GM13976 (cell line): ENCODE measurements around the gene PFN1.

Experiments
- DNase-seq: peaks from one replicate; pipeline ENCODE4 v3.0.0; 2012; ENCODE audit warnings: low spot score
- CTCF ChIP-seq: IDR thresholded peaks from 2 replicates; pipeline ENCODE4 v1.5.1; 2012; ENCODE audit warnings: borderline replicate concordance, mild to moderate bottlenecking; ENCODE audit not compliant: insufficient read depth; ENCODE audit errors: extremely low read depth, missing control alignments, control extremely low read depth
- in situ Hi-C: fragments of 300-500 bp; cut with MboI; formaldehyde crosslinking; loops from one replicate; pipeline ENCODE4 v1.12.0; 2022; ENCODE audit warnings: low sequenced_read_pairs, mixed read lengths, inconsistent platforms; ENCODE audit not compliant: unreplicated experiment

The PFN1 gene

GRCh38 chr17:4950746-4951204 lies 2.4 kb upstream of the PFN1 start, which contains the start of gene ENO3:
Gene ENO3 (plus strand): TSS chr17:4951119. CDS start chr17:4951830, 711 bp downstream.
- no peak for DNase-seq
- no peak for TF ChIP-seq CTCF
- in situ Hi-C loops, result no loop called here

- no peak for DNase-seq
- TF ChIP-seq CTCF, result no peak
- in situ Hi-C loops, result no loop called here
These were observed 1.9 kb upstream of the PFN1 start for GRCh38 chr17:4950075-4950745.

- in situ Hi-C loops, result no loop called here
- DNase-seq, result peak; percentile 87
- TF ChIP-seq CTCF, result no peak
These were observed 1.2 kb upstream of the PFN1 start for GRCh38 chr17:4949321-4950074.

GRCh38 chr17:4948931-4949320 lies 596 bp upstream of the PFN1 start:
- DNase-seq, result peak; percentile 89
- TF ChIP-seq CTCF, result no peak
- in situ Hi-C loops, result no loop called here

- in situ Hi-C loops, result no loop called here
These were observed 742 bp downstream of the PFN1 start for GRCh38 chr17:4947411-4948165.

More at GRCh38 chr17:4947411-4948165, 742 bp downstream of the PFN1 start:
- TF ChIP-seq CTCF, result no peak
- DNase-seq, result peak; percentile 79
